H1 (cell line): ENCODE data around the gene PCNX4. TPM values are rescaled to one million over a fixed set of nuclear protein-coding genes. Genes with fewer than 3 reads are reported as not detected.

ENCODE experiments used
- CTCF ChIA-PET: fragments of 300-600 bp; sonication (Branson Sonifier 250); formaldehyde crosslinking; loops from one replicate; lab custom pipeline; 2021; ENCODE audit not compliant: partially characterized antibody; lab: Charles Lee
- POLR2A ChIA-PET: fragments of 300-600 bp; sonication (Branson Sonifier 250); formaldehyde crosslinking; loops from one replicate; lab custom pipeline; 2021; ENCODE audit warnings: inconsistent platforms; ENCODE audit not compliant: partially characterized antibody; lab: Charles Lee
- DNase-seq, 2 experiments: peaks; one replicate each; pipeline versions ENCODE4 v3.0.0 to v3.0.0-alpha.2; 2010 to 2022; ENCODE audit warnings: low spot score in 2 of 2, low read depth in 1 of 2, mixed read lengths in 1 of 2
- FAIRE-seq: peaks from 2 replicates; lab custom pipeline; 2011; peaks lifted over from hg19 to GRCh38; lab: Jason Lieb, UNC
- H2AFZ ChIP-seq: 2 replicates; pipeline ENCODE4 v1.8.1; 2012; ENCODE audit warnings: low read length, inconsistent platforms
- H2AK5ac ChIP-seq: 2 replicates; pipeline ENCODE4 v1.6.1; 2013; ENCODE audit warnings: low read depth, low read length
- H2BK120ac ChIP-seq: replicated peaks from 2 replicates; pipeline ENCODE3; 2013; ENCODE audit warnings: low read depth, low read length, inconsistent platforms
- H2BK12ac ChIP-seq: 2 replicates; pipeline ENCODE4 v1.6.1; 2013; ENCODE audit warnings: low read depth, low read length
- H2BK15ac ChIP-seq: 2 replicates; pipeline ENCODE4 v1.6.1; 2013; ENCODE audit warnings: low read length
- H2BK20ac ChIP-seq: 2 replicates; pipeline ENCODE4 v1.6.1; 2013; ENCODE audit warnings: low read length
- H2BK5ac ChIP-seq: 2 replicates; pipeline ENCODE4 v1.6.1; 2013; ENCODE audit warnings: low read depth, low read length
- H3K14ac ChIP-seq: 2 replicates; pipeline ENCODE4 v1.6.1; 2013; ENCODE audit warnings: inconsistent platforms; ENCODE audit not compliant: insufficient read length
- H3K18ac ChIP-seq: 2 replicates; pipeline ENCODE4 v1.6.1; 2013; ENCODE audit warnings: low read length; ENCODE audit errors: extremely low read depth
- H3K23ac ChIP-seq: 2 replicates; pipeline ENCODE4 v1.6.1; 2013; ENCODE audit warnings: inconsistent platforms; ENCODE audit not compliant: insufficient read length
- H3K23me2 ChIP-seq: 2 replicates; pipeline ENCODE4 v1.6.1; 2013; ENCODE audit warnings: low read depth, low read length
- H3K27ac ChIP-seq: 2 replicates; pipeline ENCODE4 v1.6.1; 2011; ENCODE audit warnings: low read depth, low read length, inconsistent platforms
- H3K27me3 ChIP-seq, 4 experiments: replicated peaks in 1 of 4; 1 replicate in 1 of 4; 2 replicates in 3 of 4; pipeline versions ENCODE4 v1.6.1 to v1.8.1; 2011 to 2013; ENCODE audit warnings: low read length in 3 of 4, mild to moderate bottlenecking in 3 of 4, inconsistent platforms in 2 of 4, mixed read lengths in 2 of 4, moderate library complexity in 1 of 4; ENCODE audit not compliant: control insufficient read depth in 3 of 4, insufficient read depth in 3 of 4; ENCODE audit errors: extremely low read depth in 1 of 4
- H3K36me3 ChIP-seq, 4 experiments: 2 replicates each; pipeline versions ENCODE4 v1.6.1 to v1.8.1; 2011 to 2013; ENCODE audit warnings: mild to moderate bottlenecking in 4 of 4, low read length in 3 of 4, moderate library complexity in 2 of 4, control low read depth in 1 of 4, inconsistent platforms in 1 of 4; ENCODE audit not compliant: insufficient read depth in 4 of 4, control insufficient read depth in 2 of 4
- H3K4ac ChIP-seq: replicated peaks from 2 replicates; pipeline ENCODE3; 2013; ENCODE audit warnings: low read length, low read depth, mixed read lengths, inconsistent platforms; ENCODE audit not compliant: insufficient read length
- H3K4me1 ChIP-seq, 4 experiments: replicated peaks in 1 of 4; 1 replicate in 1 of 4; 2 replicates in 3 of 4; pipeline versions ENCODE4 v1.6.1 to v1.8.1; 2011 to 2013; ENCODE audit warnings: low read length in 3 of 4, inconsistent platforms in 2 of 4, mixed read lengths in 1 of 4; ENCODE audit not compliant: insufficient read depth in 4 of 4, control insufficient read depth in 3 of 4
- H3K4me2 ChIP-seq, 2 experiments: 2 replicates each; pipeline versions ENCODE4 v1.6.1 to v1.8.1; 2011 to 2013; ENCODE audit warnings: low read depth in 2 of 2, low read length in 2 of 2, control low read depth in 1 of 2, inconsistent platforms in 1 of 2, mild to moderate bottlenecking in 1 of 2; ENCODE audit not compliant: insufficient read depth in 1 of 2
- H3K4me3 ChIP-seq, 4 experiments: fragments of 200-600, 300-600 bp in 1 of 4; sonication (generic), shearing (Covaris generic), sonication (Bioruptor Twin) in 1 of 4; 2 replicates each; pipeline versions ENCODE4 v1.5.1 to v1.8.1; 2011 to 2016; ENCODE audit warnings: low read length in 4 of 4, low read depth in 3 of 4, control low read depth in 2 of 4, inconsistent platforms in 2 of 4, mild to moderate bottlenecking in 2 of 4, mixed read lengths in 1 of 4, moderate library complexity in 1 of 4; ENCODE audit not compliant: insufficient read depth in 2 of 4; ENCODE audit errors: extremely low read depth in 1 of 4
- H3K56ac ChIP-seq: replicated peaks from 2 replicates; pipeline ENCODE3; 2013; ENCODE audit warnings: low read depth, mild to moderate bottlenecking, mixed read lengths, low read length, inconsistent platforms; ENCODE audit not compliant: insufficient read length
- H3K79me1 ChIP-seq: 2 replicates; pipeline ENCODE4 v1.6.1; 2013; ENCODE audit warnings: low read depth, low read length, control low read depth
- H3K79me2 ChIP-seq, 2 experiments: 2 replicates each; pipeline versions ENCODE4 v1.6.1 to v1.8.1; 2012 to 2013; ENCODE audit warnings: low read length in 2 of 2, mild to moderate bottlenecking in 2 of 2, inconsistent platforms in 1 of 2; ENCODE audit not compliant: insufficient read depth in 2 of 2, control insufficient read depth in 1 of 2
- H3K9ac ChIP-seq, 4 experiments: replicated peaks in 1 of 4; 1 replicate in 1 of 4; 2 replicates in 3 of 4; pipeline versions ENCODE4 v1.6.1 to v1.8.1; 2011 to 2013; ENCODE audit warnings: low read depth in 3 of 4, low read length in 3 of 4, control low read depth in 2 of 4, mild to moderate bottlenecking in 2 of 4, moderate library complexity in 2 of 4, inconsistent platforms in 1 of 4; ENCODE audit errors: extremely low read depth in 1 of 4
- H3K9me3 ChIP-seq, 2 experiments: 2 replicates each; pipeline versions ENCODE4 v1.6.1 to v1.8.1; 2012 to 2013; ENCODE audit warnings: mild to moderate bottlenecking in 2 of 2, moderate library complexity in 2 of 2, control low read depth in 1 of 2, inconsistent platforms in 1 of 2, low read depth in 1 of 2, low read length in 1 of 2, mixed read lengths in 1 of 2; ENCODE audit not compliant: insufficient read depth in 2 of 2
- H4K20me1 ChIP-seq, 2 experiments: replicated peaks in 1 of 2; 2 replicates each; pipeline versions ENCODE3 to v1.8.1; 2011 to 2013; ENCODE audit warnings: inconsistent platforms in 2 of 2, low read length in 2 of 2, mild to moderate bottlenecking in 1 of 2; ENCODE audit not compliant: insufficient read depth in 2 of 2, control insufficient read depth in 1 of 2
- H4K5ac ChIP-seq: 2 replicates; pipeline ENCODE4 v1.6.1; 2013; ENCODE audit warnings: low read length, low read depth, mixed read lengths, inconsistent platforms; ENCODE audit not compliant: insufficient read length
- H4K8ac ChIP-seq: 2 replicates; pipeline ENCODE4 v1.8.0; 2013; ENCODE audit warnings: mild to moderate bottlenecking, moderate library complexity, low read length, inconsistent platforms; ENCODE audit not compliant: insufficient read depth; ENCODE audit errors: extremely low read depth
- H4K91ac ChIP-seq: replicated peaks from 2 replicates; pipeline ENCODE3; 2013; ENCODE audit warnings: low read length, mixed read lengths, inconsistent platforms; ENCODE audit not compliant: insufficient read length
- ATF3 ChIP-seq: IDR thresholded peaks from 2 replicates; pipeline ENCODE4 v1.6.1; 2011; ENCODE audit warnings: low read depth, mild to moderate bottlenecking, low read length; ENCODE audit not compliant: insufficient read depth
- TCF12 ChIP-seq: IDR thresholded peaks from 2 replicates; pipeline ENCODE4 v1.6.1; 2011; ENCODE audit warnings: low read depth, mild to moderate bottlenecking, low read length
- ZNF274 ChIP-seq: IDR thresholded peaks from 2 replicates; pipeline ENCODE4 v1.7.0; 2012; ENCODE audit warnings: low read length, borderline replicate concordance; ENCODE audit errors: extremely low read depth
- polyA plus RNA-seq, 7 experiments: library from polyadenylated mRNA; depleted of rRNA in 3 of 7; stranded (reverse) in 5 of 7; unstranded in 2 of 7; fragments of >200 nt in 5 of 7; fragments of 200-250 nt in 2 of 7; gene quantifications; 1 replicate in 5 of 7; 2 replicates in 1 of 7; 4 replicates in 1 of 7; pipeline versions ENCODE4 v1.2.1 to v1.2.3, GENCODE V29; 2011 to 2013; ENCODE audit warnings: missing spikeins in 2 of 7, mixed read lengths in 2 of 7
- total RNA-seq: library from RNA; stranded (reverse); fragmentation: NEBNext Ultra II Directional; extraction: Animal tissue kit (Norgen Biotek cat#: 25700); gene quantifications from 2 replicates; pipeline ENCODE4 v1.2.1, GENCODE V29; 2021

PCNX4 gene
- total and polyA plus RNA-seq, 2 of the 8 experiments (the other 6 are each of a cell fraction or from before 2014, with no cell fraction given): 28.4 to 35.5 TPM

GRCh38 chr14:60095231-60095630 lies 3.5 kb downstream of the PCNX4 start:
- H3K27me3 ChIP-seq: no peaks in the 10 kb centered on the region
- H2BK120ac ChIP-seq: no peak overlapping the region
- H3K4ac ChIP-seq: no peak overlapping the region
- H3K4me2 ChIP-seq: peak overlapping the region in 1 of 2 experiments; percentile 37; a peak in 2 of 4 replicates
- no peak overlapping the region for H3K56ac ChIP-seq
- H3K4me3 ChIP-seq: no peak overlapping the region
- TF ChIP-seq ZNF274: no peak
- no peak for TF ChIP-seq TCF12
- TF ChIP-seq ATF3: no peak
- ChIA-PET POLR2A (no interaction called here), CTCF (interaction anchor here (0.7 to 1.7 kb wide), 3 partner anchors 13 to 418 kb away, joined by 3 to 4 read pairs (median 3); no protein-coding TSS in a partner anchor)
- no peak overlapping the region for H4K91ac ChIP-seq
- no peak overlapping the region for H3K18ac ChIP-seq
- no peak for DNase-seq
- H3K36me3 ChIP-seq: peaks cover 0 to 9% (median 2%) of the 10 kb centered on the region in 4 experiments; a peak in 2 of 8 replicates
- no peak overlapping the region for H2BK12ac ChIP-seq
- H2AFZ ChIP-seq: no peak overlapping the region
- peaks cover 7% of the 10 kb centered on the region; the same call in 1 of the 2 replicates for H3K23me2 ChIP-seq
- H3K9me3 ChIP-seq: no peaks in the 10 kb centered on the region
- no peak overlapping the region for H4K8ac ChIP-seq
- peaks cover 5% of the 10 kb centered on the region; the same call in 1 of the 2 replicates for H3K79me1 ChIP-seq
- H4K5ac ChIP-seq: no peak overlapping the region
- no peak overlapping the region for H3K23ac ChIP-seq
- H2BK5ac ChIP-seq: no peak overlapping the region
- H3K4me1 ChIP-seq: peaks cover 5 to 10% (median 9%) of the 10 kb centered on the region in 4 experiments
- H3K79me2 ChIP-seq: peaks cover 6 to 72% of the 10 kb centered on the region in 2 experiments; a peak in 3 of 4 replicates
- no peak overlapping the region for H3K9ac ChIP-seq
- H2AK5ac ChIP-seq: no peak overlapping the region
- no peak overlapping the region for H2BK15ac ChIP-seq
- FAIRE-seq: no peak
- H4K20me1 ChIP-seq: peaks cover 0 to 3% of the 10 kb centered on the region in 2 experiments
- H3K14ac ChIP-seq: no peak overlapping the region
- no peak overlapping the region for H2BK20ac ChIP-seq
- H3K27ac ChIP-seq: no peak overlapping the region
